H1 (cell line): ENCODE results near the gene GNG13. TPM values are rescaled to one million over a fixed set of nuclear protein-coding genes. Genes with fewer than 3 reads are reported as not detected.

Experiments
- CHD2 ChIP-seq: IDR thresholded peaks from 2 replicates; pipeline ENCODE4 v1.6.1; 2012; ENCODE audit warnings: low read length, improper control_type of control experiment
- CREB1 ChIP-seq: IDR thresholded peaks from 2 replicates; pipeline ENCODE4 v1.6.1; 2012; ENCODE audit warnings: inconsistent platforms
- GABPA ChIP-seq: IDR thresholded peaks from 2 replicates; pipeline ENCODE4 v1.6.1; 2011; ENCODE audit warnings: mild to moderate bottlenecking, low read length, moderate library complexity, borderline replicate concordance; ENCODE audit not compliant: insufficient read depth
- NANOG ChIP-seq: IDR thresholded peaks from 2 replicates; pipeline ENCODE4 v1.6.1; 2011; ENCODE audit warnings: low read length, low read depth, mild to moderate bottlenecking, inconsistent platforms; ENCODE audit not compliant: insufficient read depth, poor library complexity, severe bottlenecking
- RAD21 ChIP-seq, 2 experiments: IDR thresholded peaks in 1 of 2; conservative IDR thresholded peaks in 1 of 2; 2 replicates each; pipeline ENCODE4 v1.6.1; 2011; ENCODE audit warnings: low read depth in 2 of 2, low read length in 2 of 2, improper control_type of control experiment in 1 of 2, inconsistent platforms in 1 of 2, mild to moderate bottlenecking in 1 of 2, moderate library complexity in 1 of 2
- polyA plus RNA-seq, 7 experiments: library from polyadenylated mRNA; depleted of rRNA in 3 of 7; stranded (reverse) in 5 of 7; unstranded in 2 of 7; fragments of >200 nt in 5 of 7; fragments of 200-250 nt in 2 of 7; gene quantifications; 1 replicate in 5 of 7; 2 replicates in 1 of 7; 4 replicates in 1 of 7; pipeline versions ENCODE4 v1.2.1 to v1.2.3, GENCODE V29; 2011 to 2013; ENCODE audit warnings: missing spikeins in 2 of 7, mixed read lengths in 2 of 7
- total RNA-seq: library from RNA; stranded (reverse); fragmentation: NEBNext Ultra II Directional; extraction: Animal tissue kit (Norgen Biotek cat#: 25700); gene quantifications from 2 replicates; pipeline ENCODE4 v1.2.1, GENCODE V29; 2021
- TF ChIP-seq, protein P1 (sequence below): fragments of 300-600 bp; sonication (generic); IDR thresholded peaks from 2 replicates; pipeline ENCODE4 v1.7.1; 2012; ENCODE audit warnings: low read length, moderate library complexity, mild to moderate bottlenecking, inconsistent platforms; ENCODE audit not compliant: insufficient replicate concordance

Gene GNG13
- total and polyA plus RNA-seq, 2 of the 8 experiments (the other 6 are each of a cell fraction or from before 2014, with no cell fraction given) = not detected

DNA sequence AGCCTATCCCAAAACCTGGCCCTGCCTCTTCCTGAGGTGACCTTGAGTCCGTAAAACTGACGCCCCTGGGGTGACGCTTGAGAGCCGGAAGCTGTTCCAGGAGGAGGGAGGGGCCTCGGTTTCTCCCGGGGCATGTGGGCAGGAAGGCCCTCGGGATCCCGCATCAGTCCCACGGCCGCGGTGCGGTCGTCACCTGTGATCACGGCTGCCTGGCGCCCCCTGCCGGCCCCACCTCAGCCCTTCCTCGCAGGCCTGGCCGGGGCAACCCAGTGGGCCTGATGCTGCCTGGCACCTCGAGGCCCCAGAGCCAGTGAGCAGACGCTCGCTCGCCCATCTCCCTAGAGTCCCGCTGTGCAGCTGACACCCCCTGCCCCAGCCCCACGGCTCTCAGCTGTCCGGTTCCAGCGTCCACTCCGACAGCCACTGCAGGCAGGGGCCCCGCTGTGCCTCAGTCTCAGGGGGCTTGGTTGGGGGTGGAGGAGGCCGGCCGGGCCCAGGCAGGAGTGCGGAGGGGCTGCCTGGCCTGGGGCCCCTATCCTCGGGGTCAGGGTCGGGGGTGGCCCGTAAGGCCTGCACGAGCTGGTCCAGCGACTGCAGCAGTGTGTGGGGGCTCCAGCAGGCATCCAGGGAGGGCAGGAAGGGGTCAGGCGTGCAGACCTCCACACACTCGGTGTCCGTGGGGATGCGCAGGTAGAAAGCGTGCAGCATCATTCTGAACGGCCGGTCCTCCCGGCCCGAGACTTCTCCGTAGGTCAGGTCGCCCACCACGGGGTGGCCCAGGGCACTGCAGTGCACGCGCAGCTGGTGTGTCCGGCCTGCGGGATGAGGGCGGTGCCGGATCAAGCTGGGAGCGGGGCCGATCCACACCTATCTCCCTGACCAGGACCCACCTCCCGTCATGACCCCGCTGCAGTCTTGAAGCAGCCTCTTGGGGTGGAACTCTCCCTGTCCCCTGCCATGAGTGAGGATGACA lies 14.7 kb downstream of the GNG13 start (continued):
- TF ChIP-seq, protein P1, sequence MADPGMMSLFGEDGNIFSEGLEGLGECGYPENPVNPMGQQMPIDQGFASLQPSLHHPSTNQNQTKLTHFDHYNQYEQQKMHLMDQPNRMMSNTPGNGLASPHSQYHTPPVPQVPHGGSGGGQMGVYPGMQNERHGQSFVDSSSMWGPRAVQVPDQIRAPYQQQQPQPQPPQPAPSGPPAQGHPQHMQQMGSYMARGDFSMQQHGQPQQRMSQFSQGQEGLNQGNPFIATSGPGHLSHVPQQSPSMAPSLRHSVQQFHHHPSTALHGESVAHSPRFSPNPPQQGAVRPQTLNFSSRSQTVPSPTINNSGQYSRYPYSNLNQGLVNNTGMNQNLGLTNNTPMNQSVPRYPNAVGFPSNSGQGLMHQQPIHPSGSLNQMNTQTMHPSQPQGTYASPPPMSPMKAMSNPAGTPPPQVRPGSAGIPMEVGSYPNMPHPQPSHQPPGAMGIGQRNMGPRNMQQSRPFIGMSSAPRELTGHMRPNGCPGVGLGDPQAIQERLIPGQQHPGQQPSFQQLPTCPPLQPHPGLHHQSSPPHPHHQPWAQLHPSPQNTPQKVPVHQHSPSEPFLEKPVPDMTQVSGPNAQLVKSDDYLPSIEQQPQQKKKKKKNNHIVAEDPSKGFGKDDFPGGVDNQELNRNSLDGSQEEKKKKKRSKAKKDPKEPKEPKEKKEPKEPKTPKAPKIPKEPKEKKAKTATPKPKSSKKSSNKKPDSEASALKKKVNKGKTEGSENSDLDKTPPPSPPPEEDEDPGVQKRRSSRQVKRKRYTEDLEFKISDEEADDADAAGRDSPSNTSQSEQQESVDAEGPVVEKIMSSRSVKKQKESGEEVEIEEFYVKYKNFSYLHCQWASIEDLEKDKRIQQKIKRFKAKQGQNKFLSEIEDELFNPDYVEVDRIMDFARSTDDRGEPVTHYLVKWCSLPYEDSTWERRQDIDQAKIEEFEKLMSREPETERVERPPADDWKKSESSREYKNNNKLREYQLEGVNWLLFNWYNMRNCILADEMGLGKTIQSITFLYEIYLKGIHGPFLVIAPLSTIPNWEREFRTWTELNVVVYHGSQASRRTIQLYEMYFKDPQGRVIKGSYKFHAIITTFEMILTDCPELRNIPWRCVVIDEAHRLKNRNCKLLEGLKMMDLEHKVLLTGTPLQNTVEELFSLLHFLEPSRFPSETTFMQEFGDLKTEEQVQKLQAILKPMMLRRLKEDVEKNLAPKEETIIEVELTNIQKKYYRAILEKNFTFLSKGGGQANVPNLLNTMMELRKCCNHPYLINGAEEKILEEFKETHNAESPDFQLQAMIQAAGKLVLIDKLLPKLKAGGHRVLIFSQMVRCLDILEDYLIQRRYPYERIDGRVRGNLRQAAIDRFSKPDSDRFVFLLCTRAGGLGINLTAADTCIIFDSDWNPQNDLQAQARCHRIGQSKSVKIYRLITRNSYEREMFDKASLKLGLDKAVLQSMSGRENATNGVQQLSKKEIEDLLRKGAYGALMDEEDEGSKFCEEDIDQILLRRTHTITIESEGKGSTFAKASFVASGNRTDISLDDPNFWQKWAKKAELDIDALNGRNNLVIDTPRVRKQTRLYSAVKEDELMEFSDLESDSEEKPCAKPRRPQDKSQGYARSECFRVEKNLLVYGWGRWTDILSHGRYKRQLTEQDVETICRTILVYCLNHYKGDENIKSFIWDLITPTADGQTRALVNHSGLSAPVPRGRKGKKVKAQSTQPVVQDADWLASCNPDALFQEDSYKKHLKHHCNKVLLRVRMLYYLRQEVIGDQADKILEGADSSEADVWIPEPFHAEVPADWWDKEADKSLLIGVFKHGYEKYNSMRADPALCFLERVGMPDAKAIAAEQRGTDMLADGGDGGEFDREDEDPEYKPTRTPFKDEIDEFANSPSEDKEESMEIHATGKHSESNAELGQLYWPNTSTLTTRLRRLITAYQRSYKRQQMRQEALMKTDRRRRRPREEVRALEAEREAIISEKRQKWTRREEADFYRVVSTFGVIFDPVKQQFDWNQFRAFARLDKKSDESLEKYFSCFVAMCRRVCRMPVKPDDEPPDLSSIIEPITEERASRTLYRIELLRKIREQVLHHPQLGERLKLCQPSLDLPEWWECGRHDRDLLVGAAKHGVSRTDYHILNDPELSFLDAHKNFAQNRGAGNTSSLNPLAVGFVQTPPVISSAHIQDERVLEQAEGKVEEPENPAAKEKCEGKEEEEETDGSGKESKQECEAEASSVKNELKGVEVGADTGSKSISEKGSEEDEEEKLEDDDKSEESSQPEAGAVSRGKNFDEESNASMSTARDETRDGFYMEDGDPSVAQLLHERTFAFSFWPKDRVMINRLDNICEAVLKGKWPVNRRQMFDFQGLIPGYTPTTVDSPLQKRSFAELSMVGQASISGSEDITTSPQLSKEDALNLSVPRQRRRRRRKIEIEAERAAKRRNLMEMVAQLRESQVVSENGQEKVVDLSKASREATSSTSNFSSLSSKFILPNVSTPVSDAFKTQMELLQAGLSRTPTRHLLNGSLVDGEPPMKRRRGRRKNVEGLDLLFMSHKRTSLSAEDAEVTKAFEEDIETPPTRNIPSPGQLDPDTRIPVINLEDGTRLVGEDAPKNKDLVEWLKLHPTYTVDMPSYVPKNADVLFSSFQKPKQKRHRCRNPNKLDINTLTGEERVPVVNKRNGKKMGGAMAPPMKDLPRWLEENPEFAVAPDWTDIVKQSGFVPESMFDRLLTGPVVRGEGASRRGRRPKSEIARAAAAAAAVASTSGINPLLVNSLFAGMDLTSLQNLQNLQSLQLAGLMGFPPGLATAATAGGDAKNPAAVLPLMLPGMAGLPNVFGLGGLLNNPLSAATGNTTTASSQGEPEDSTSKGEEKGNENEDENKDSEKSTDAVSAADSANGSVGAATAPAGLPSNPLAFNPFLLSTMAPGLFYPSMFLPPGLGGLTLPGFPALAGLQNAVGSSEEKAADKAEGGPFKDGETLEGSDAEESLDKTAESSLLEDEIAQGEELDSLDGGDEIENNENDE = no peak
- TF ChIP-seq NANOG = no peak
- peak; percentile 57 for TF ChIP-seq CREB1
- no peak for TF ChIP-seq CHD2
- peak; percentile 86 to 91 for TF ChIP-seq RAD21 (IDR thresholded peaks at IDR 0.05 in 1 of 2, conservative IDR thresholded peaks at IDR 0.05 in 1 of 2; ENCODE audit: low read depth in 2 of 2, low read length in 2 of 2)
- TF ChIP-seq GABPA = peak; percentile 83
- TF ChIP-seq, all 59 proteins: peak for 9
